ENCODE results near the gene CISD3.

The CISD3 gene

GRCh38 chr17:38728290-38728831, 1.8 kb upstream of the CISD3 start:
- DNase-seq (ENCODE audit: low read depth), result no peak

- DNase-seq (ENCODE audit: low read depth), result no peak
These were observed 714 bp upstream of the CISD3 start for GRCh38 chr17:38729368-38729885.

GRCh38 chr17:38730526-38731379, 612 bp downstream of the CISD3 start:
- DNase-seq (ENCODE audit: low read depth), result no peak

GRCh38 chr17:38731526-38732294, 1.6 kb downstream of the CISD3 start:
- DNase-seq (ENCODE audit: low read depth), result no peak

GRCh38 chr17:38732376-38733281, 2.5 kb downstream of the CISD3 start:
- no peak for DNase-seq (ENCODE audit: low read depth)

GRCh38 chr17:38733282-38733981, 3.3 kb downstream of the CISD3 start:
- DNase-seq (ENCODE audit: low read depth), result no peak

- DNase-seq (ENCODE audit: low read depth), result no peak
These were observed 4.1 kb downstream of the CISD3 start for GRCh38 chr17:38733982-38734973.

- peak; percentile 59 for DNase-seq (ENCODE audit: low read depth)
These were observed 5.2 kb downstream of the CISD3 start for GRCh38 chr17:38735161-38735997.

- no peak for DNase-seq (ENCODE audit: low read depth)
These were observed 8.0 kb downstream of the CISD3 start for GRCh38 chr17:38738007-38738662.

GRCh38 chr17:38738686-38739085, 8.5 kb downstream of the CISD3 start:
- DNase-seq (ENCODE audit: low read depth), result no peak

- no peak for DNase-seq (ENCODE audit: low read depth)
These were observed 9.2 kb downstream of the CISD3 start for GRCh38 chr17:38739305-38739704.

- DNase-seq (ENCODE audit: low read depth), result no peak
These were observed 9.9 kb downstream of the CISD3 start for GRCh38 chr17:38740044-38740443.

- no peak for DNase-seq (ENCODE audit: low read depth)
These were observed 10.7 kb downstream of the CISD3 start for GRCh38 chr17:38740806-38741205.

GRCh38 chr17:38741461-38741860, 11.3 kb downstream of the CISD3 start:
- no peak for DNase-seq (ENCODE audit: low read depth)

GRCh38 chr17:38741921-38742410, 11.8 kb downstream of the CISD3 start:
- no peak for DNase-seq (ENCODE audit: low read depth)

- DNase-seq (ENCODE audit: low read depth), result no peak
These were observed 12.5 kb downstream of the CISD3 start for GRCh38 chr17:38742411-38743308.

GRCh38 chr17:38743556-38744171, 13.5 kb downstream of the CISD3 start:
- no peak for DNase-seq (ENCODE audit: low read depth)

All from activated T-cell treated with anti-CD3 and anti-CD28 coated beads for 48 hours (primary cell).